Pancreas (tissue), 10 donors: ENCODE results near the gene NABP1. TPM values are rescaled to one million over a fixed set of nuclear protein-coding genes. Genes with fewer than 3 reads are reported as not detected.

Experiments
- ATAC-seq, 4 donors: fragments of 200-7000 bp; cut with Tn5 transposase; one replicate each; pipeline versions ENCODE4 v1.8.0 to v1.9.1; 2020; ENCODE audit warnings: mild to moderate bottlenecking in 4 of 4, moderate library complexity in 4 of 4
- DNase-seq, 6 donors: peaks; one replicate each; pipeline ENCODE4 v3.0.0-alpha.2; 2020
- FAIRE-seq: peaks from 2 replicates; lab custom pipeline; 2012; peaks lifted over from hg19 to GRCh38; lab: Jason Lieb, UNC
- H3K27ac ChIP-seq, 4 donors: fragments of 200-600 bp; sonication (generic); 1 replicate in 3 of 4; 2 replicates in 1 of 4; pipeline versions ENCODE4 v1.5.0 to v1.8.0; 2020
- H3K27me3 ChIP-seq, 4 donors: fragments of 200-600 bp; one replicate each; pipeline ENCODE4 v1.8.0; 2021
- H3K36me3 ChIP-seq, 3 donors: fragments of 200-600 bp; sonication (generic) in 1 of 3; one replicate each; pipeline versions ENCODE4 v1.5.0 to v1.8.0; 2020 to 2021
- H3K4me1 ChIP-seq, 3 donors: fragments of 200-600 bp; one replicate each; pipeline ENCODE4 v1.8.0; 2021
- H3K4me3 ChIP-seq, 4 donors: fragments of 200-600 bp; sonication (generic) in 2 of 4; one replicate each; pipeline versions ENCODE4 v1.5.0 to v1.8.0; 2020 to 2021
- H3K9me3 ChIP-seq, 4 donors: fragments of 200-600 bp; one replicate each; pipeline ENCODE4 v1.8.0; 2021
- WGBS, 2 donors: extraction: QIAGEN DNeasy Blood & Tissue Kit; methylation state at CpG; one replicate each; pipeline ENCODE4 v1.1.7; 2013; 5-methylcytosine and 5-hydroxymethylcytosine counted together
- intact Hi-C, 3 donors: fragments of 100-400 bp; cut with DNase I; formaldehyde crosslinking; loops; one replicate each; pipeline versions ENCODE4 v1.11.1 to v1.14.2; 2022
- polyA plus RNA-seq, 2 donors: library from polyadenylated mRNA; stranded (reverse); fragments of 200-250 nt; gene quantifications; one replicate each; pipeline ENCODE4 v1.2.3, GENCODE V29; 2013
- total RNA-seq, 6 donors: library from RNA; stranded (reverse); fragmentation: NEBNext Ultra II Directional in 4 of 6; extraction: Animal tissue kit (Norgen Biotek cat#: 25700) in 4 of 6; gene quantifications; one replicate each; pipeline versions ENCODE4 v1.2.1 to v1.2.4, GENCODE V29; 2021 to 2023
- TF ChIP-seq, protein P1 (sequence below), 4 donors: fragments of 200-600 bp; sonication (generic) in 3 of 4; IDR thresholded peaks; one replicate each; pipeline versions ENCODE4 v1.5.0 to v1.8.0; 2021; ENCODE audit warnings: antibody characterized with exemption in 4 of 4
- donor health status: healthy with polysubstance abuse.
- donor health status: DM: no; HTN: no; CAD: no; lungs with moderate emphysema.
- donor health status: DM: no; HTN: no; CAD: no.
- donor health status: control.
- donor health status: control.
- donor health status: Bipolar disorder and iron deficiency.
- donor health status: DM: yes; HTN: yes; CAD: no.
- donor health status: DM: no; HTN: no; CAD: no.
- donor health status: DM: no; HTN: no; CAD: no.
- donor health status: DM: yes; HTN: yes; CAD: no.

Gene NABP1, protein sequence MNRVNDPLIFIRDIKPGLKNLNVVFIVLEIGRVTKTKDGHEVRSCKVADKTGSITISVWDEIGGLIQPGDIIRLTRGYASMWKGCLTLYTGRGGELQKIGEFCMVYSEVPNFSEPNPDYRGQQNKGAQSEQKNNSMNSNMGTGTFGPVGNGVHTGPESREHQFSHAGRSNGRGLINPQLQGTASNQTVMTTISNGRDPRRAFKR
- total RNA-seq = 10 to 100 TPM in 2 of 6 donors, 1 to 10 TPM in 4; 2.9 to 12.8 (median 6.2) TPM
- polyA plus RNA-seq = 1 to 10 TPM; 4.3 to 5.0 TPM

DNA sequence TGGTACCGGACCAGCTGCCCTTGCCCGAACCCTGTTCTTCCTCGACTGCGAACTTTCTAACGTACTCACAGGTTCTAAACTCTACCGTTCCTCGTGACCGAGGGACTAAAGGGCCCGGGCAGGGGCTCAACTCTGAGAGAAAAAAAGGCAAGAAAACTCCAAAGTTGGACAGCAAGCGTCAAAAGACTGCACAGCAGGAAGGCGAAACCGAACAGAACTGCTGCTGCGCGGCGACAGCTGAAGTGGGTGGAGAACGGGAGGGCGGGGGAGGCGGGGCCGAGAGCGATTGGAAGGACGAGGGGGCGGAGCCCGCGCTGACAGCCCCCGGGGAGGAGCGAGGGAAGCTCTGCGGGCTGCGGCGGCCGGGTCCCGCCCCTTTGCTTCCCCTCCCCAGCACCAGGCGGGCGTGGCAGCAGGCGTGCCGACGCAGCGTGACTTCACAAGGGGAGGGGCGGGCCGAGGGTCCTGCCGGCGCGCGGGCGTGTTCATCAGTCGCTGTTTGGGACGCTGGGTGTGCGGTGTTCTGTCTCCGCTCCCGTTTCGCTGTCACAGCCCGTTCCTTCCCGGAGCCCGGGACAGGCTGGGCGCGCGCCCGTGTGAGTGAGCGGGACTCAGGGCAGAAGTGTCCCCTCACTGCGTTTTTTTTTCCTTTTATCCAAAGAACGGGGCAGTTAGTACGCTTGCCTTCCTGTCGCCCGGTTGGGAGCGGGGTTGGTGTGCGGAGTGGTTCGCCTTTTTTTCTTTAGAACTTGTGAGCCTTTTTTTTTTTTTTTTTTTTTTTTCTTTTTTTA lies at the start of gene NABP1:
NABP1 (plus strand) TSS at position 491 of the 791 bp plus-strand sequence. CDS start 479 bp downstream, outside the sequence.
- WGBS, 2 donors = 0% methylated on average over 57 to 65 of the region's 66 CpGs
- Histone ChIP-seq H3K4me1 (peaks cover 0 to 15% (median 9%) of the 10 kb centered on the region in 3 donors), H3K27me3 (no peaks in the 10 kb centered on the region), H3K9me3 (no peaks in the 10 kb centered on the region), H3K36me3 (no peaks in the 10 kb centered on the region), H3K27ac (peak within 1 kb of the TSS; percentile 87 to 99 (median 98)), H3K4me3 (peak within 1 kb of the TSS; percentile 43 to 66 (median 54))
- DNase-seq = peak; percentile 98 to 99 (median 99)
- ATAC-seq = peak; percentile 95 to 97 (median 97)
- TF ChIP-seq, protein P1, sequence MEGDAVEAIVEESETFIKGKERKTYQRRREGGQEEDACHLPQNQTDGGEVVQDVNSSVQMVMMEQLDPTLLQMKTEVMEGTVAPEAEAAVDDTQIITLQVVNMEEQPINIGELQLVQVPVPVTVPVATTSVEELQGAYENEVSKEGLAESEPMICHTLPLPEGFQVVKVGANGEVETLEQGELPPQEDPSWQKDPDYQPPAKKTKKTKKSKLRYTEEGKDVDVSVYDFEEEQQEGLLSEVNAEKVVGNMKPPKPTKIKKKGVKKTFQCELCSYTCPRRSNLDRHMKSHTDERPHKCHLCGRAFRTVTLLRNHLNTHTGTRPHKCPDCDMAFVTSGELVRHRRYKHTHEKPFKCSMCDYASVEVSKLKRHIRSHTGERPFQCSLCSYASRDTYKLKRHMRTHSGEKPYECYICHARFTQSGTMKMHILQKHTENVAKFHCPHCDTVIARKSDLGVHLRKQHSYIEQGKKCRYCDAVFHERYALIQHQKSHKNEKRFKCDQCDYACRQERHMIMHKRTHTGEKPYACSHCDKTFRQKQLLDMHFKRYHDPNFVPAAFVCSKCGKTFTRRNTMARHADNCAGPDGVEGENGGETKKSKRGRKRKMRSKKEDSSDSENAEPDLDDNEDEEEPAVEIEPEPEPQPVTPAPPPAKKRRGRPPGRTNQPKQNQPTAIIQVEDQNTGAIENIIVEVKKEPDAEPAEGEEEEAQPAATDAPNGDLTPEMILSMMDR (IDR thresholded peaks at IDR 0.05) = no peak
- FAIRE-seq = no peak
- intact Hi-C loops = no loop called here

DNA sequence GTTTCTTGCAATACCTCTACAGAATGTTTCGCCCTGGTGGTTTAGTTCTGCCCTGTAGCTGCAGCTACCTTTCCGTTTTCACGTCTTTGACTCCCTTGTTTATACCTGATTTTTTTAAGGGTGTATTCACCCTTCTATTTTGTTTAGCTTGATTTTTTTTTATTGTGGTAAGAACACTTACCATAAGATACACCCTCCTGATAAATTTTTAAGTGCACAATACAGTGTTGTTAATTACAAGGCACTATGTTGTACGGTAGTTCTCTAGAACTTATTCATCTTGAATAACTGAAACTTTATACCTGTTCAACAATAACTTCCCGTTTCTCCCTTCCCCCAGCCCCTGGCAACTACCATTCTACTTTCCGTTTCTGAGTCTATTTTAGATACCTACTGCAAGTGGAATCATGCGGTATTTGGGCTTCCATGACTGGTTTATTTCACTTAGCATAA lies 48.9 kb upstream of the NABP1 start:
- H3K9me3 ChIP-seq = no peaks in the 10 kb centered on the region
- H3K4me3 ChIP-seq = no peak overlapping the region
- H3K36me3 ChIP-seq = no peaks in the 10 kb centered on the region
- TF ChIP-seq, protein P1 (IDR thresholded peaks at IDR 0.05) = no peak
- 76 to 79% methylated on average over 7 of the region's 7 CpGs for WGBS, 2 donors
- FAIRE-seq (no peak), ATAC-seq (no peak), DNase-seq (no peak)
- no peak overlapping the region for H3K27ac ChIP-seq
- no peaks in the 10 kb centered on the region for H3K4me1 ChIP-seq
- no peaks in the 10 kb centered on the region for H3K27me3 ChIP-seq
- intact Hi-C loops = no loop called here

DNA sequence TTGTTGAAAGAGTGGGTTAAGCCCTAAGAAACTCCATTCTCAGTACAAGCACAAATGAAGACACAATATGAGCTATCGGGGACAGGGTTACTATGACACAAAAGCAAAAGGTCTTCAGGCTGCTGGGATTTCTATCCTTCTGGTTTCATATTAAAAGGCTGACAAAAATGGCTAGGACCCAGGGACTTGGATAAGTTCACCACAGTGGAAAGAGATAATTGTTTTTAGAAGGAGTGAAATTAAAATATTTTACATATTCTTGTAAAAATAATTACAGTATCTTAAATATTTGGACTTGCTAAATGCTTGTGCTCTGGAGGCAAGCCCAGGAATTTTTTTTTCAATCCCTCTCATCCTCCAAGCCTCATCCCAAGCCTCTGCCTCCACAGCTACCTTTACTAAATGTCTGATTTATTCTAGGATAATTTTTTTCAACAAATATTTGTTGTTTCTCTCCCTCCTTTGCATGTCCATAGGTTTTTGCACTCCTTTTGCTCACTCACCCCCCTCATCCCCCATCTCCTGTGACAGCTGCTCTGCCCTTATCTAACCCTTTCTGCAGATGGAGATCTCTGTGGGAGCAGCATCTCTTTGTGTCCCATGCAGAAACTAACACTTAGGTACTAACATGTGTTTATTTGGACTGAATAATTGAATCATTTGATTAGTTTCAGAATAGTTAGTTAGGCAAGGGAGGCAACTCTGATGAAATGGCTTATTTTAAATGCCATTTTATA lies 47.8 kb upstream of the NABP1 start:
- TF ChIP-seq, protein P1 (IDR thresholded peaks at IDR 0.05) = no peak
- FAIRE-seq (no peak), ATAC-seq (no peak), DNase-seq (no peak)
- H3K9me3 ChIP-seq = no peaks in the 10 kb centered on the region
- no peak overlapping the region for H3K4me3 ChIP-seq
- no peak overlapping the region for H3K27ac ChIP-seq
- 80 to 87% methylated on average over 1 of the region's 1 CpG for WGBS, 2 donors
- no peaks in the 10 kb centered on the region for H3K27me3 ChIP-seq
- no peaks in the 10 kb centered on the region for H3K4me1 ChIP-seq
- no peaks in the 10 kb centered on the region for H3K36me3 ChIP-seq
- intact Hi-C loops = no loop called here

DNA sequence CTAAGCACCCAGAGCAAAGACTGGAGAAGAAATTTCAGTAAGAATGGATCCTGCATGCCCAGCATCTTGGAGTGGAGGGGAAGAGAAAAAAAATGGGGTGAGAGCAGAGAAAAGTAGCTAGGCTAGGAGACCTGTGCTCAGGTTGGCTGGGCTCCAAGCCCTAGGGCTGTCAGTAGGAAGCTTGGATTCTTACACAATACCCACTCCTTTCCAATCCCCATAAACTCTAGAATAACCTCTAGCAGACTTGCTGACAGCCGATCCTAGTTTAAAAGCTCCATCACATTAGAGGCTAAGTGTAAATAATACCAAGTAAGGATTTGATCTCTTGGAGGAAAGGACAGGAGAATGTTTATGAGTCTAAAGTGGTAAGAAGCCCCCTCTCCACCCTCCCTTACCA lies 46.2 kb upstream of the NABP1 start:
- DNase-seq (peak in 2 of 6 donors; percentile 31 to 49), FAIRE-seq (no peak), ATAC-seq (peak in 1 of 4 donors; percentile 41)
- 63 to 69% methylated on average over 1 of the region's 1 CpG for WGBS, 2 donors
- intact Hi-C loops = no loop called here
- Histone ChIP-seq H3K27me3 (no peaks in the 10 kb centered on the region), H3K4me3 (no peak overlapping the region), H3K9me3 (no peaks in the 10 kb centered on the region), H3K27ac (no peak overlapping the region), H3K4me1 (no peaks in the 10 kb centered on the region), H3K36me3 (no peaks in the 10 kb centered on the region)
- TF ChIP-seq, protein P1 (IDR thresholded peaks at IDR 0.05) = no peak
